GM03348 (cell line): Measurements from ENCODE around the gene COA4.
"Not testable (repeated sequence)": the region's sequence is repeated elsewhere in the genome, so short reads cannot be mapped to it uniquely, and the experiment has no call there.

Experiments
- DNase-seq: peaks from one replicate; pipeline ENCODE4 v3.0.0; 2012; ENCODE audit warnings: low spot score

Gene COA4

GRCh38 chr11:73876424-73877310 is at the start of gene COA4, which contains the start of gene PAAF1:
Gene COA4, minus strand, starts transcription at chr11:73876846. Its CDS starts 3,468 bp downstream, at chr11:73873378.
Gene PAAF1, plus strand, starts transcription at chr11:73876999. Its CDS starts 23 bp downstream, at chr11:73877022.
- peak; percentile 98 for DNase-seq

DNA sequence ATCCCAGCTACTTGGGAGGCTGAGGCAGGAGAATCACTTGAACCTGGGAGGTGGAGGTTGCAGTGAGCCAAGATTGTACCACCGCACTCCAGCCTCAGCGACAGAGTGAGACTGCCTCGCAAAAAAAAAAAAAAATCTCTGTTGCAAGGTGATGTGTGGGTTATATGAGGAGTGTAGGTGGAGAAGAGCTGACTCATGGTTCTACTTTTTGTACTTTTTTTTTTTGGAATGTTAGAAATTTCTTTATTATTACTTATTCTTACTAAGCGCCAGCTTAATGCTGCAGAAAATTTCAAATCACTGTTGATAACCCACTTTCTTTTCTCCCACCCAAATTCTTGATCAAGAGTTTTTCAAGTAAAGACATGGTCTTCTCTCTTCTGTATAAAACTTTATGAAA is 44.5 kb upstream of the COA4 start:
- DNase-seq = no peak

- DNase-seq = no peak
These were observed 39.8 kb upstream of the COA4 start for GRCh38 chr11:73916435-73916834.

- DNase-seq = no peak
These were observed 37.6 kb upstream of the COA4 start for GRCh38 chr11:73914284-73914683.

DNA sequence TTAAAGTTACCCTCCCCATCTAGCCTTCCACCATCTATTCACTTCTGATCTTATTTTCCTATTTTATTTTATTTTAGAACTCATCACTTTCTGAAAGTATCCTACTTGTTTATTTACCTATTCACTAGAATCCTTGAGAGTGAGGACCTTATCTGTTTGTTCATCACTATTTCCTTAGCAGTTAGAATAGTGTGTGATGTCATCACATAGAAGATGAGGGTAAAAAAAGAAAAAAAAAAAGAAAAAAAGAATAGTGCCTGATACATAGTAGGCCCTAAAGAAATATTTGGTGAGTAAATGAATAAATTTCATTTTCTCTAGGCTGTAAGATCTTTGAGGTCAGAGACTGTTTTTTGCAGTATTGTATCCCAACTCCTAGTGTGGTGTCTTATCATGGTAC is 36.8 kb upstream of the COA4 start:
- DNase-seq = no peak

DNA sequence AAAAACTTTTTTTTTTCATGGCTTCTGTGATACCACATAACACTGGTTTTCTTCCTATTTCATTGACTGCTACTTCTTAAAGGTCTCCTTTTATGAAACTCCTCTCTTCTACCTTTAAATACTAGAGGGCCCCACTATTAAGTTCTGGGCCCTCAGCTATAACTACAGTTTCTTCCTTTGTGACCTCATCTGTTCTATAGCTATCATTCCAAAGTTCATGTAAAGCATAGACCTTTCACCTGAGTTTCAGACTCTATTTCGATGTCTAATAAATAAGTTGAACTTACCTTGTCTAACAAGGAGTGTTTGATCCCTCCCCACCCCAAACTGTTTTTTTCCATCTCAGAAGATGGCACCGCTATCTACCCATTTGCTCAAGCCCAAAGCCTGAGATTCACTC is 35.4 kb upstream of the COA4 start:
- DNase-seq = no peak

DNA sequence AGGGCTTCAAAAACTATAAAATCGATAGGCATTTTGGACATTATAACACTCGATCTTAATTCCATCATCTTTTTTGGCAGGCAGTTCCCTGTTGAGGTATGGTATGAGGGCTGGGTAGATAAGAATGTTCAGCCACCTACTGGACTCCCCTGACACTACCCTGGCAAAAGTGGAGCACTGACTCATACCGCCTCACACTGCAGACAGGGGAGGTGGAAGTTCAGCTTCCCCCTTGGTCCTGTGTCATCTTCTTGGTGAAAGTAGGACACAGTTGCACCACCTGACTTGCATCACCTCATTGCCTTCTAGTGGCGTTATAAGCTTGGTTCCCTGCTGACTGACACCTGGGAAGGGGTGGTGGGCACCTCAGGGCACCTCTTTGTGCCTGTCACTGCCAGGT is 30.5 kb upstream of the COA4 start:
- peak; percentile 33 for DNase-seq

GRCh38 chr11:73902303-73902702 is 25.7 kb upstream of the COA4 start:
- DNase-seq = no peak

- peak; percentile 51 for DNase-seq
These were observed 18.2 kb upstream of the COA4 start for GRCh38 chr11:73894725-73895335.

DNA sequence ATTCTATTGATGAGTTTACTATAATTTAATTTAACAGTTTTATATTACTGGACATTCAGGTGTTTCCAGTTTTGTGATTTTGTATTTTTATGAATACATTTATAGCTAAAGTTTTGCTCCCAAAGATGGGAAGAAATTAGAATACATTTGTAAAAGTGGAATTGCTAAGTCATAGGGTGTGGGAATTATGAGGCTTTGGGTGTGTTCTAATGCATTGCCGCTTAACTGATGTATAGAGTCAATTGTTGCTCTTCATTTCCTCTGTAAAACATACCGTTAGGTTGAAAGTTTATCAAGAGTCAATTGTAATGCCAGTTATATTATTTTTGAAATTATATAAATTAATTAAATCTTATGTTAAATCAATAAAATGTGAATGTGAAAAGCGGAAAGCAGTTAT is 16.4 kb upstream of the COA4 start:
- DNase-seq = no peak

GRCh38 chr11:73889536-73889935 is 12.9 kb upstream of the COA4 start:
- DNase-seq = no peak

DNA sequence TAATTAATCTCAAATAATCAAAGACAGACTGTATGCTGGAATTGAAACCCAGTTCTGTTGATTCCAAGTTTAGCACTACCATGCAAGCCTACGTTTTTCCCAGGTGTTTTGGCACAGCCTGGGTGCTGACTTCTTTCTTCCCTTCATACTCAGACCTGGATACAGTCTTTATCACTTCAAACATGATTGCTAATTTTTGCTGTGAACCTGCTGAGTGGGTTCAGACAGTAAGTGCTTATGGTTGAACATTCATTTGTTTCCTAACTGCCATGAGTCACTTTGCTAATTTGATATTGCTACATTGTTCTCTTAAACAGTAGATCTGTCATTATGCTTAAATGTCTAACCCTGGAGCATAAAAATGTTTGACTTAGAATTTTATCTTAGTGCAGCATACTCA is 12.4 kb upstream of the COA4 start:
- peak; percentile 29 for DNase-seq

DNA sequence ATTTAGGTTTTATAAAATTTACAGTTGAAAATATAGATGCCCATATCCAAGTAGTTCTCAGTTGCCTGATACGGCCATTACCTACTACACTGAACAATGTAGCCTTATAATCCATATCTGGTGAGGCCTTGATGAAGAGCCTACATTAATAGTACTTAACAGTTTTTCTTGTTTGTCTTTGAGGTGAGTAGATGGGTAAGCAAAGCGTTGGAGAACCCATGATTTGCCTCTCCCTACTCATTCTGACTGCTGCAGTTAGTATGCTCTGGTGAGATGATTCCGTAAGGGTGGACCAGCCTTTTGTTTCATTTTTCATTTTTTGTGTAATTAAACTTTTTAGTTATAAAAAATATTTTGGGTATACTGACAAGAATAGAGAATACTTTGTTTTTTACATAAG is 11.6 kb upstream of the COA4 start:
- no peak for DNase-seq

DNA sequence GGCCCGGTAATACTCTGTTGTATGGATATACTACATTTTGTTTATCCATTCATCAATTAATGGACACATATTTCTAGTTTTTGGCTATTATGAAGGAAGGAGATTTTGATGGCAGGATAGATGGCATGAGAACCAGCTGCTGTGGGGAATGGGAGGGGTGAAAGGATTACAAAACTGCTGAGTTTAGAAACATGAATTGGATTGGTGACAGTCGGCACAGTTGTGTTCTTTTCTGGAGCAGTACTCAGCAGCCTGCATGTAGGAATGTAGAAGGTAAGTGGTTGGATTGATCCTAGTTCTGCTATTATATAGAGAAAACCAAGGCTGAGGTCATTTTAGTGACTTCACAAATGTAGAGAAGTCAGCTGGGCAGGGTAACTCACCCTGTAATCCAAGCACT is 7.2 kb upstream of the COA4 start:
- DNase-seq = no peak

DNA sequence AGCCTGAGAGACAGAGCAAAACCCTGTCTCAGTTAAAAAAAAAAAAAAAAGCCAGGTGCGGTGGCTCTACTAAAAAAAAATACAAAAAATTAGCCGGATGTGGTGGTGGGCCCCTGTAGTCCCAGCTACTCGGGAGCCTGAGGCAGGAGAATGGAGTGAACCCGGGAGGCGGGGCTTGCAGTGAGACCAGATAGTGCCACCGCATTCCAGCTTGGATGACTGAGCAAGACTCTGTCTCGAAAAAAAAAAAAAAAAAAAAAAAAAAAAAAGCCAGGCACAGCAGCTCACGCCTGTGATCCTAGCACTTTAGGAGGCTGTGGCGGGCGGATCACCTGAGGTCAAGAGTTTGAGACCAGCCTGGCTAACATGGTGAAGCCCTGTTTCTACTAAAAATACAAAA is 3.8 kb upstream of the COA4 start:
- DNase-seq = not testable (repeated sequence)

DNA sequence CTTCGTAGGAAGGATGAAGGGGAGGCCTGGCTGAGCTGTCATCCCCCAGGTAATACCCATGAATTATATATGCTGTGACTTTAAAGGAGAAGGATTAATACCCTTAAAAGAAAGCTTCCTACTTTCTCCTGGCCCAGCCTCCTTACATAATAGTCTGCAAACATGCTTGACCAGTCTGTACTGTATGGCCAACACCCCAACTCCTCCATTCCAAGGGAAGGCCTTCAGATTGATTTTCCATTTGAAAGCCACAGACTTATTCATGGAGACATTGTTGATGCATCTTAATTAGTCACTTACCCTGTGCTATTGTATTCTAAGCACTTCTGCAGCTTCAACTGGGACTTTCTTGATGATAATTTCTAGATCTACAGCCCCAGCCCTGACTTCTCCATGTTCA is 2.1 kb upstream of the COA4 start:
- no peak for DNase-seq

- no peak for DNase-seq
These were observed 806 bp downstream of the COA4 start for GRCh38 chr11:73875840-73876239.

- DNase-seq = no peak
These were observed 1.3 kb downstream of the COA4 start for GRCh38 chr11:73875380-73875779.

DNA sequence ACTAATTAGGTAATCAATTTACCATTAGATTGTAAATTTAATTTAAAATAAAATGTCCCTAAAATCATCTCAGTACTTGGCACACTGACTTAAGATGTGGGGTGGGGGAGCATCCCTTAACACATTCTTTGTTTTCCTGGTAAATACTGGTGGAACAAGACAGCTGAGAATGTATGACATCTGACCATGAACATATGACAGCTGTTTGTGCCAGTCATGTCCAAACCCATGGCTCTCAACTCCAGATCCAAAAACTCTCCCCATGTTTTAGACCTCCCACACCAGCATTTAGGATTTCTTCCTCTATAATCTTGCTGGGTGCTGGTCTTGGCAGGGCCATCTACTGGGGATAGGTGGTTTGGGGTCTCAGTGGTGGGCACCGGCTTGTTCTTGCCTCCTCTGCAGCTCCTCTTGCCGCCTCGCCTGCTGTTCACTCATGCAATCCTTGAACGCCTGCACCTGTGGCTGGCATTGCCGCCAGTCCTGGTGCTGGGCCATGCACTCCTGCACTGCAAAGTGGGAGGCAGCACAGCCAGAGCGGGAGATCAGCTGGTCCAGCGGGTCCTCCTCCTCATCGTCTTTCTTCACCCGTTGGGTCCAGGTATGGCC is 3.8 kb downstream of the COA4 start:
- DNase-seq = no peak

DNA sequence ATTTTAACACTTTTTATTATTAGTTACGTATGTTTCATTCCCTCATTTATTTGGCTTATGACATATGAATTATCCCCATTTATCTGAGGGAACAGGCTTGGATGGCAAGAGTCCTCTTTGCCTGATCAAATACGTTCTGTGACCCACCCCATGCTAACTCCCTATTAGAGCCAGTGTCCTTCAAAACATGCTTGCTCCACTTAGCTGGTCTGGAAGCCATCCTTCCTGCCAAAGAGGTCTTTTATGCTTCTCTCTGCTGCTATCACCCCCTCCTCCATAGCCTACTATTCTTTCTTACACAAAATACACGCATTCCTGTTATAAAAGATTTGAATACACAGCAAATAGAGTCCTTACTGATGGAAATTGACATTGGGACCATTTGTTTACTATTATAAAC is 6.4 kb downstream of the COA4 start:
- no peak for DNase-seq

DNA sequence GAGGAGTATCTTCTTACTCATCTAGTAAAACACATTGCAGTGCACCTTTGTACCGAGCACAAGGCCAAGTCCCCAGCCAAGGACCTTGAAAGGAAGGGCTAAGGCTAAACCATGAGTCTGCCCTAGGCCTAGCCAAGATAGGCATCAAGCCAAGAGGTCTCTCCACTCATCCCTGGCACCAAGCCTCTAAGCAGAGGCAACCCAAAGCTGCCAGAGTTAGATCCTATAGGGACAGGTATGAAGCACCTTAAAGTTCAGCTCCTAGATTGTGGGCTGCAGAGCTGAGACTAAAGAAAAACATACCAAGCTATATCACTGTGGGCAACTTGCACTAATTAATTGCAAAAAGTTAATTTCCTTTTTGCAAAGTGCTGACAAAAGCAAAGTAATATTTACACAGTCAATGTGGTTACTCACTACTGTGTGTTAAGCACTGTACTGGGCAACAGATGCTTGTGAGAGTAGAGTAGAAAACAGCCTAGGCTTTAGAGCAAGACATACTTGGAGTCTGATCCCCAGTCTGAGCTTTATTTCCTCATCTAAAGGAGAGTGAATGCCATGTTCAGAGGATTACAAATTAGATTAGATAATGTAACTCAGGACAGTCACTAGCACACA is 7.2 kb downstream of the COA4 start:
- no peak for DNase-seq

DNA sequence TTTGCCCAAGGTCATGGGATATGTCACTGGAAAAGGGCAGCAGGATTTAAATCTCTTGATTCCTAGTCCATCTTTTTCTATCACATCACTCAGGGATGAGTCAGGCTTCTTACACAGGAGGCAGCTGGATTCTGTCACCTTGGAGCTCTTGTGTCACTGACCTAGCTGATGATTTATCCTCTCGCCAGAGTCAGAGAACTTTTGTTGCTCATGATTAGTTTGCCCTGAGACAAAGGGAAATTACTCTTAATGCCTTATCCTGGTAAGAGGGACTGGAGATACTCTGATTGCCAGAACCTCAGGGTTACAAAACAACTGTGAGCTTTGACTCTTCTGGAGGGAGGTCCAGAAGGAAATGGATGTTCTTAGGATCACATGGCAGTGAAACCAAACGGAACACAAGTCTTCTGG is 10.1 kb downstream of the COA4 start:
- peak; percentile 70 for DNase-seq
